NCI-H146 (cell line): ENCODE data around the gene VTA1.
"Not testable (repeated sequence)": the region's sequence is repeated elsewhere in the genome, so short reads cannot be mapped to it uniquely, and the experiment has no call there.

Experiments used
- DNase-seq: peaks from one replicate; lab custom pipeline; 2025; lab: John Stamatoyannopoulos, UW

Gene VTA1

DNA sequence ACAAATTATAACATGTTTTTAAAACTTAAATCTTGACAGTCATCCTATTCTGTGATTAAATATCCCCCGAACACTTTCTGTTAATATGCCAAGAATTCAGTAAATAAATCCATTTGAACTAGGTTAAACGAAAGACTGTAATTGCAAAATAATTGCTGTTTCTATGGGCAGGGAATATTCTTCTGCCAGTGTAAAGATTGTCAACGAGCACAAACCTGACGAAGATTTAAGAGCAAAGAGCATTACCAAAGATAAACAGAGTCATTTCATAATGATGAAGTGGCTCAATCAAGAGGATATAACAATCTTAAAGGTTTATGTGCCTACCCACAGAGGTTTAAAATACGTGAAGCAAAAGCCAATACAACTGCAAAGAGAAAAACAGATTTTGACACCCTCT lies 78.5 kb downstream of the VTA1 start:
- DNase-seq = no peak

DNA sequence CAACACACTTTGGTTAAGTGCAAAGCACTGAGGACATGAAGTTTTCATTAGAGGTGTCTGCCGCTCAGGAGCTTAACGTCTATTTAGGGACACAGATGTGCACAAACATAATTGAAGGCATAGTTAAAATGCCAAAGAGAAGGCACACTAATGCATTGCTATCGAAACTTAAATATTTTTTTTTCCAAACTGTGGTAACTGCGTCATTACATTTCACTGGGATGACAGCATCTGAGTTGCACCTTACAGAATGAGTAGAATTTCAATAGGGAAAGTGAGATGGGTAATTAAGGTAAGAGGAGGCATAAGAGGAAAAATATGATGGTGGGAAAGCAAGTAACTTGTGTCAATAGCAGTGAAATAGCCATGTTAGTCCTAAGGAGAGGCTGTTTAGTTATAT lies 79.7 kb downstream of the VTA1 start:
- no peak for DNase-seq

GRCh38 chr6:142229518-142230270 lies 82.6 kb downstream of the VTA1 start:
- not testable (repeated sequence) for DNase-seq

DNA sequence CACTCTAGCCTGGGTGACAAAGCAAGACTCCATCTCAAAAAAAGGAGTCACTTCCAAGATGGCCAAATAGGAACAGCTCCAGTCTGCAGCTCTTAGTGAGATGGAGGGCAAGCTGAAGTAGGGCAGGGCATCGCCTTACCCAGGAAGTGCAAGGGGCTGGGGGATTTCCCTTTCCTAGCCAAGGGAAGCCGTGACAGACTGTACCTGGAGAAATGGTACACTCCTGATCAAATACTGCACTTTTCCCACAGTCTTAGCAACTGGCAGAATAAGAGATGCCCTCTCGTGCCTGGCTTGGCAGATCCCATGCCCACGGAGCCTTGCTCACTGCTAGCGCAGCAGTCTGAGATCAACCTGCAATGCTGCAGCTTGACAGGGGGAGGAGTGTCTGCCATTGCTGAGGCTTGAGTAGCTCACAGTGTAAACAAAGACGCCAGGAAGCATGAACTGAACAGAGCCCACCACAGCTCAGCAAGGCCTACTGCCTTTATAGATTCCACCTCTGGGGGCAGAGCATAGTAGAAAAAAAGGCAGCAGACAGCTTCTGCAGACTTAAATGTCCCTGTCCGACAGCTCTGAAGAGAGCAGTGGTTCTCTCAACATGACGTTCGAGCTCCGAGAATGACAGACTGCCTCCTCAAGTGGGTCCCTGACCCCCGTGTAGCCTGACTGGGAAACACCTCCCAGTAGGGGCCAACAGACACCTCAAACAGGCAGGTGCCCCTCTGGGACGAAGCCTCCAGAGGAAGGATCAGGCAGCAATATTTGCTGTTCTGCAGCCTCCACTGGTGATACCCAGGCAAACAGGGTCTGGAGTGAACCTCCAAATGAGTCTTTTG lies 85.4 kb downstream of the VTA1 start:
- DNase-seq = peak; percentile 83

GRCh38 chr6:142233945-142234682 lies 87.1 kb downstream of the VTA1 start:
- DNase-seq = no peak

GRCh38 chr6:142235272-142235671 lies 88.2 kb downstream of the VTA1 start:
- no peak for DNase-seq

GRCh38 chr6:142235791-142236190 lies 88.7 kb downstream of the VTA1 start:
- DNase-seq = no peak

- no peak for DNase-seq
Observed at GRCh38 chr6:142236691-142237090, 89.6 kb downstream of the VTA1 start.

DNA sequence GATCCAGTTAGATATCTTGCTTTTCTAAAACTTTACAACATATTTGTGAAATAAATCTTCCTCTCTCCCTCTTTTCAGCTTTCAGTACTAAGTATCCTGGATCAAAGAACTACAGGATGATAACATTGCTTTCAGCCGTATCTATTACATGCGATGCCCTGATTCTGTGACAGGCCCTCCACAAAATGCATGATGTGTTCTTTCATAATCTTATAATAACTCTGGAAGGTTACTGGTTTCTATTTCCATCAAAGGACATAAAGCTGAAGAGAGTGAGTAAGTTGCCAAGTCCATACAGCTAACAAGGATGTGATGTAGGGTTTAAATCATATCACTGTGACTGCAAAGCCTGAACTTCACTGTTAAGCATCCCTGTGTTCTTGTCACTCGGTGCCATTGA lies 91.8 kb downstream of the VTA1 start:
- no peak for DNase-seq

- no peak for DNase-seq
Observed at GRCh38 chr6:142240179-142240578, 93.1 kb downstream of the VTA1 start.

GRCh38 chr6:142241061-142241460 lies 94.0 kb downstream of the VTA1 start:
- DNase-seq = no peak

- no peak for DNase-seq
Observed at GRCh38 chr6:142242269-142242668, 95.2 kb downstream of the VTA1 start.

DNA sequence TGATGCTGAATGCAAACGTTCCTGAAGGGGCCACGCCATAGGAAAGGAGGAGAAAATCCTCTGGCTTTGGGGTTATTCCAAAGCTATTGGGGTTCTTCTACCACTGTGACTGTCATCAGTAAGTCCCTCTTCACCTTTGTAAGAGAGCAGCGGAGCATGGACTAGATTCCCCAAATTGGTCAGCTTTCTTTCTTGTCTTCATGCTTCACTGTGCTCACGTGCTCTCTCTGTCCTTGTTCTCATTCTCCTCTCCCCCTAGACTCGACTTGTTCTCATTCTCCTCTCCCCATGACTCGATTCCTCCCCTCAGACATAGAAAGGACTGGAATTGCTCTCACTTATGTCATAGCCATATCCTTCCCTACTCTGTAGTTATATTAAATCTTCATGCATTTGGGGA lies 99.9 kb downstream of the VTA1 start:
- no peak for DNase-seq

- no peak for DNase-seq
Observed at GRCh38 chr6:142249266-142249665, 102.2 kb downstream of the VTA1 start.

DNA sequence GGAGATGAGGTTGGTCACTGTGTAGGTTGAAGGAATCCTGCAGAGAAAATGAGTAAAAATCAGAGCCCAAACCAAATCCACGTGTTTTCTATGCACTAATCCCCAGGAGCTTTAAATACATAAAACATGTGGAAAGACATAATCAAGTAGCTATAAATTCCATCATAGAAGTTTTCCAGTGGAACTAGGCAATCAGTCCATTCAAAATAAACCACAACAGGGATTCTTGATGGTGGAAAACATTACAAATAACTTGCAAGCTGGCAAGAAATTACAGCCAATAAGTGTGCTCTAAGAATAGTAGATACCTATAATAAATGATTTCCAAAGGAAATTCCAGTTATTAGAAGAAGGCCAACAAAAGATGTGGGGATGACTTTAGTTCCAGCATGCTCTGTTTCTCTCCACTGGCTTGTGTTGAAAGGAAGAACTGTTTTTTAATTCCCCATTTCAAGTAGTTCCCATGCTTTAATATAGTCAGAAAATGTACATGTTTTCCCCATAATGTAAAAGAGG lies 104.9 kb downstream of the VTA1 start:
- no peak for DNase-seq

DNA sequence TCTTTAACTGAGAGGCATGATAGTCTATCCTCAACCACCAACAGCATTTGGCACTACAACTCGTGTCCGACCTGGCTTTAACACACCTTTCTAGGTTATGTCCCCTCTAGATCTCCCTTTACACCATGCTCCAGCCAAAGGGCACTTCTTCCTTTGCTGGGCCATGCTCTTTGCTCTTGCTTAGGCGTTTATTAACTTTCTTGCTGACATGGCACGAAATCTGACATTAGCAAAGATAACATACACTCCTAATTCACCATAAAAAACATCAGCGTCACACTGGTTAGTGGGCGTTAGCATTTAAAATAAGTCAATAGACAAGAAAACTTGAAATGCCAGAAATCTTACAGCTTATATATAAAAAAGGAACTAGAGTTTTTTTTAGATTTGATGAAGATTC lies 107.5 kb downstream of the VTA1 start:
- DNase-seq = no peak

DNA sequence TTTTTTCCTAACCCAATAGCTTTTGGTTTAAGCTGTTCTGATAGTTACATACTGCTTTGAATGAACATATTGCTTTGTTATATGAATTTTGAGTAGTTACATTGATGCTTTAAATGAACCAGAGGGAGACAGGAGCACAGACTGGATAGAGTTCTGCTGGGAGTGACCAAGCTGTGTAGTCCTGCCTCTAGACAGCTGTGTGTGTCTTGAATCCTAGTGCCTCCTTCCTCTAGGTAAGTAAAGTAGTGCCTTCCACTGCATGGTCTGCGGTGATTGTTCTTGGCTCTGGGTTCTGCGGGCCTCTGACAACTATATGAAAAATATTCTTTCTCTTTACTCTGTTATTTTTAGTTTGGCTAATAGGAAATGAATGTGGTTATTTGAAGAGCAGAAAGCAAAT lies 108.7 kb downstream of the VTA1 start:
- no peak for DNase-seq

- no peak for DNase-seq
Observed at GRCh38 chr6:142258305-142258704, 111.2 kb downstream of the VTA1 start.

DNA sequence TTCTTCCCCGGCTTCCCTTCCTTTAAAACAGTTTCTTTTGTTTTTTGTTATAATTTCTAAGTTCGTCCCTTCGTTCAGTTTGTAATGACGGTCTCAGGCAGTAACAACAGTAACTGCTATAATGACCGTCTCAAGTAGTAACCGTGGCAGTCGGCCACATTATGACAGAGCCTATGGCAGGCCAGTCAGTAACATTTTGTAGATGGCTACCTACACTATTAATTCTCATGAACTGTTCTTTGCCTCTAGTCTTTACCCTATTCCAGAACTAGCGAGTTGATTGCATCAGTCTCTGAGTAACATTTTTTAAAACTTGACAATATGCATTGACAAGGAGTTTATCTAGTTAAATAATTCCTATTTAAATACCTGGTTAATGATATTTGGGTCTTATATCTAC lies 111.7 kb downstream of the VTA1 start:
- no peak for DNase-seq

- no peak for DNase-seq
Observed at GRCh38 chr6:142260748-142261147, 113.7 kb downstream of the VTA1 start.

DNA sequence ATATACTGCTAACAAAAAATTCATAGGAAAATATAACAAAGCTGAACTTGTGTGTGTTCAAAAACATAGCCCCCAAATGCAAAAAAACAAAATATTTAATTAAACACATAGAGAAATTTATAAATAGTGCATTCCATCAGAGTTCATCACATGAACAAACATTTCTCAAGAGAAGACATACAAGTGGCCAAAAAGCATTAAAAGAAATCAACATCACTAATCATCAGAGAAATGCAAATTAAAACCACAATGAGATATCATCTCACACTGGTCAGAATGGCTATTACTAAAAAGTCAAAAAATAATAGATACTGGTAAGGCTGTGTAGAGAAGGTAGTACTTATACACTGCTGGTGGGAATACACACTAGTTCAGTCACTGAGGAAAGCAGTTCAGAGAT lies 115.2 kb downstream of the VTA1 start:
- DNase-seq = no peak

DNA sequence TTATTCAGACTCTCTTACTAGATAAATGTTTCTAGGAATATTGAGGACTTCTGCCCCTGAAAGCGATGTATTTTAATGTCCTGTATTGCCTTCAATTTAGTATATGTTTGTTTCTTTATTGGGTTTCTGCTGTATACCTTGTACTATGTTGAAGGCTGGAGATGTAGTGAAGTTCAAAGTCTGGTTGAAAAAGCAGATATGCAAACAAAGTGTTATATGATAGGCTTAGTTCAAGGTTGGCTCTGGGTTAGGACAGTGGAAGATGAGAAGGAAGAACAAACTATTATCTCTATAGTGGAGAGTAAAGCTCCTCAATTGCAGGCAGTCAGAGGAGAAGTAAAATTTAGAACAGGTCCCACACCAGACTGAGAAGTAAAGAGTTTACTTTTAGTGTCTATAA lies 118.4 kb downstream of the VTA1 start:
- no peak for DNase-seq

GRCh38 chr6:142266060-142266459 lies 119.0 kb downstream of the VTA1 start:
- DNase-seq = no peak
